ENCODE measurements around the gene ATP2C2. TPM values are rescaled to one million over a fixed set of nuclear protein-coding genes. Genes with fewer than 3 reads are reported as not detected.

Gene ATP2C2
- total and polyA plus RNA-seq, 9 of the 15 experiments (the other 6 are each of a cell fraction or from before 2014, with no cell fraction given): 0.75 TPM; not detected in 8

DNA sequence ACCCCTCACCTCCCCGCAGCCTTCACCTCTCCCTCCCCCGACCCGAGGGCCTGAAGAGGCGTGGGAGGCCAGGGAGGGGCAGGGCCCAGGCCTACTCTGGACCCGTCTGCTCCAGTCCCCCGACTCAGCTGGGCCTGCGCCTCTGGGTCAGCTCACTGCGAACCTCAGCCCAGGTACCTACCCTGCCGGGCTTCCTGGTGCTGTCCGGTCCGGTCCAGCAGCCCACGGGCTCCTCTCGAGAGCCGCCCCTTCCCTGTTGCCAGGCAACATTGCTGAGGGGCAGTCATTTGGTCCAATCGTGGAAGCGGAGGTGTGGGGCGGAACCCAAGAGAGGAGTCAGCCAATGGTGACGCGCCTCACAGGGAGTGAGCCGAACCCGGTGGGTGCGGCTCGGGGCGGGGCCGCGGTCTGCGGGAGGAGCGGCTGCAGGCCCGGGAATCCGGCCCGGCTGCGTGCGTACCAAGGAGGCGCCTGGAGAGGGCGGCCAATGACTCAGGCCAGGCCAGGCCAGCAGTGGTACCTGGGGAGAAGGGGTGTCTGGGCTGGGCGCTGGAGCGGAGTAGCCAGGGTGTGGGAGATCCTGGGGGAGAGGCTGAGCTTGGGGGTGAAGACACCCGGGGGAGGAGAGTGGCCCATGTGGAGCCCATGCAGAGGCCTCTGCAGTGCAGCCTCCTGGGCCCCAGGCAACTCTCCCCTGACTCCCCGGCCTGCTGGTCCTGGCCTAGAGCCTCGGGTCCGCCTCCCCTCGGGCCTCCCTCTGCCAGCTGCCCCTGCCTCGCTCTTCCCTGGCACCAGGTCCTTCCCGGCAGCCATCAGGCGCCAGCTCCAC, 136.3 kb downstream of the ATP2C2 start, which contains the start of gene MEAK7 (continued):
- TF ChIP-seq THAP7 (CRISPR knock-in tag; IDR thresholded peaks at IDR 0.05) (no peak), TAF1 (IDR thresholded peaks at IDR 0.05; ENCODE audit: control insufficient read depth, extremely low read depth, insufficient read depth, low read length, severe bottlenecking) (peak; percentile 80), NBN (IDR thresholded peaks at IDR 0.05; ENCODE audit: low read depth) (no peak), CBFA2T2 (conservative IDR thresholded peaks at IDR 0.05) (no peak), HNRNPH1 (optimal IDR thresholded peaks at IDR 0.05; ENCODE audit: low read depth, low read length) (no peak), TRIM24 (IDR thresholded peaks at IDR 0.05) (no peak), CHD2 (IDR thresholded peaks at IDR 0.05; ENCODE audit: low read depth, low read length) (peak; percentile 84), RHOXF2B (CRISPR knock-in tag; conservative IDR thresholded peaks at IDR 0.05) (no peak), LEF1 (IDR thresholded peaks at IDR 0.05) (no peak), NEUROD1 (IDR thresholded peaks at IDR 0.05; ENCODE audit: borderline replicate concordance, low read depth, low read length, partially characterized antibody) (peak; percentile 94), DDX20 (tag; IDR thresholded peaks at IDR 0.05; ENCODE audit: low read depth) (no peak), ZBTB1 (CRISPR knock-in tag; IDR thresholded peaks at IDR 0.05; ENCODE audit: borderline replicate concordance, low read depth) (no peak; the same call in 1 of the 2 replicates), HOXB6 (CRISPR knock-in tag; IDR thresholded peaks at IDR 0.05; ENCODE audit: borderline replicate concordance) (no peak), XRCC5 (IDR thresholded peaks at IDR 0.05; ENCODE audit: low read depth, low read length) (peak; percentile 64; the same call in 1 of the 2 replicates), SPI1 (IDR thresholded peaks at IDR 0.05; ENCODE audit: borderline replicate concordance, low read depth, low read length) (no peak), MCM2 (IDR thresholded peaks at IDR 0.05; ENCODE audit: low read depth) (no peak), KDM4B (IDR thresholded peaks at IDR 0.05; ENCODE audit: borderline replicate concordance in 2 of 2, low read depth in 1 of 2) (no peak), ARHGAP35 (IDR thresholded peaks at IDR 0.05; ENCODE audit: partially characterized antibody) (no peak), ZNF778 (CRISPR knock-in tag; IDR thresholded peaks at IDR 0.05) (no peak)
- TF ChIP-seq, protein P1, sequence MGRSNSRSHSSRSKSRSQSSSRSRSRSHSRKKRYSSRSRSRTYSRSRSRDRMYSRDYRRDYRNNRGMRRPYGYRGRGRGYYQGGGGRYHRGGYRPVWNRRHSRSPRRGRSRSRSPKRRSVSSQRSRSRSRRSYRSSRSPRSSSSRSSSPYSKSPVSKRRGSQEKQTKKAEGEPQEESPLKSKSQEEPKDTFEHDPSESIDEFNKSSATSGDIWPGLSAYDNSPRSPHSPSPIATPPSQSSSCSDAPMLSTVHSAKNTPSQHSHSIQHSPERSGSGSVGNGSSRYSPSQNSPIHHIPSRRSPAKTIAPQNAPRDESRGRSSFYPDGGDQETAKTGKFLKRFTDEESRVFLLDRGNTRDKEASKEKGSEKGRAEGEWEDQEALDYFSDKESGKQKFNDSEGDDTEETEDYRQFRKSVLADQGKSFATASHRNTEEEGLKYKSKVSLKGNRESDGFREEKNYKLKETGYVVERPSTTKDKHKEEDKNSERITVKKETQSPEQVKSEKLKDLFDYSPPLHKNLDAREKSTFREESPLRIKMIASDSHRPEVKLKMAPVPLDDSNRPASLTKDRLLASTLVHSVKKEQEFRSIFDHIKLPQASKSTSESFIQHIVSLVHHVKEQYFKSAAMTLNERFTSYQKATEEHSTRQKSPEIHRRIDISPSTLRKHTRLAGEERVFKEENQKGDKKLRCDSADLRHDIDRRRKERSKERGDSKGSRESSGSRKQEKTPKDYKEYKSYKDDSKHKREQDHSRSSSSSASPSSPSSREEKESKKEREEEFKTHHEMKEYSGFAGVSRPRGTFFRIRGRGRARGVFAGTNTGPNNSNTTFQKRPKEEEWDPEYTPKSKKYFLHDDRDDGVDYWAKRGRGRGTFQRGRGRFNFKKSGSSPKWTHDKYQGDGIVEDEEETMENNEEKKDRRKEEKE (IDR thresholded peaks at IDR 0.05; ENCODE audit: borderline replicate concordance in 1 of 2, control insufficient read depth in 1 of 2, low read depth in 2 of 2, low read length in 1 of 2): no peak
- TF ChIP-seq, protein P2, sequence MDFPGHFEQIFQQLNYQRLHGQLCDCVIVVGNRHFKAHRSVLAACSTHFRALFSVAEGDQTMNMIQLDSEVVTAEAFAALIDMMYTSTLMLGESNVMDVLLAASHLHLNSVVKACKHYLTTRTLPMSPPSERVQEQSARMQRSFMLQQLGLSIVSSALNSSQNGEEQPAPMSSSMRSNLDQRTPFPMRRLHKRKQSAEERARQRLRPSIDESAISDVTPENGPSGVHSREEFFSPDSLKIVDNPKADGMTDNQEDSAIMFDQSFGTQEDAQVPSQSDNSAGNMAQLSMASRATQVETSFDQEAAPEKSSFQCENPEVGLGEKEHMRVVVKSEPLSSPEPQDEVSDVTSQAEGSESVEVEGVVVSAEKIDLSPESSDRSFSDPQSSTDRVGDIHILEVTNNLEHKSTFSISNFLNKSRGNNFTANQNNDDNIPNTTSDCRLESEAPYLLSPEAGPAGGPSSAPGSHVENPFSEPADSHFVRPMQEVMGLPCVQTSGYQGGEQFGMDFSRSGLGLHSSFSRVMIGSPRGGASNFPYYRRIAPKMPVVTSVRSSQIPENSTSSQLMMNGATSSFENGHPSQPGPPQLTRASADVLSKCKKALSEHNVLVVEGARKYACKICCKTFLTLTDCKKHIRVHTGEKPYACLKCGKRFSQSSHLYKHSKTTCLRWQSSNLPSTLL (IDR thresholded peaks at IDR 0.05): peak; percentile 70

All from K562 (cell line).